Thyroid gland (tissue), 4 donors: ENCODE data around the gene PDE11A. TPM values are rescaled to one million over a fixed set of nuclear protein-coding genes. Genes with fewer than 3 reads are reported as not detected.

Experiments
- DNase-seq, 2 donors: peaks; one replicate each; pipeline ENCODE4 v3.0.0-alpha.2; 2019
- H3K27ac ChIP-seq, 3 donors: fragments of 200-600 bp; sonication (generic); 1 replicate in 2 of 3; 2 replicates in 1 of 3; pipeline ENCODE4 v1.5.1; 2016 to 2019; ENCODE audit warnings: mild to moderate bottlenecking in 1 of 3, moderate library complexity in 1 of 3
- H3K27me3 ChIP-seq: fragments of 200-600 bp; sonication (generic); one replicate; pipeline ENCODE4 v1.5.1; 2019
- H3K36me3 ChIP-seq, 2 donors: fragments of 200-600 bp; sonication (generic); one replicate each; pipeline ENCODE4 v1.5.1; 2016 to 2019
- H3K4me1 ChIP-seq, 2 donors: fragments of 200-600 bp; sonication (generic); one replicate each; pipeline ENCODE4 v1.5.1; 2017 to 2019
- H3K4me3 ChIP-seq, 3 donors: fragments of 200-600 bp; sonication (generic); replicated peaks in 1 of 3; 1 replicate in 2 of 3; 2 replicates in 1 of 3; pipeline ENCODE4 v1.5.1; 2016; ENCODE audit warnings: mild to moderate bottlenecking in 1 of 3
- H3K9me3 ChIP-seq: fragments of 200-600 bp; sonication (generic); one replicate; pipeline ENCODE4 v1.5.1; 2017
- CTCF ChIP-seq, 6 experiments: fragments of 200-600 bp in 3 of 6; fragments of 450-650 bp in 3 of 6; sonication (generic) in 3 of 6; IDR thresholded peaks; one replicate each; pipeline ENCODE4 v1.5.1; 2016 to 2019; ENCODE audit warnings: antibody characterized with exemption in 6 of 6, mild to moderate bottlenecking in 2 of 6, inconsistent platforms in 1 of 6, moderate library complexity in 1 of 6
- POLR2A ChIP-seq, 2 donors: fragments of 450-650 bp; IDR thresholded peaks; one replicate each; pipeline ENCODE4 v1.6.1; 2017; ENCODE audit warnings: antibody characterized with exemption in 2 of 2, mild to moderate bottlenecking in 2 of 2, moderate library complexity in 1 of 2
- WGBS, 2 donors: methylation state at CpG; one replicate each; pipeline ENCODE4 v1.1.5; 2017; 5-methylcytosine and 5-hydroxymethylcytosine counted together
- intact Hi-C: fragments of 100-400 bp; cut with DNase I; formaldehyde crosslinking; loops from one replicate; pipeline ENCODE4 v1.15.1; 2023
- total RNA-seq, 4 donors: library from RNA; depleted of rRNA; stranded (reverse); fragments of >200 nt; gene quantifications; one replicate each; pipeline ENCODE4 v1.2.3, GENCODE V29; 2016

Gene PDE11A
- total RNA-seq, 4 donors from 2014 or later, result 2.2 to 4.0 (median 3.0) TPM

GRCh38 chr2:177662895-177663294, 409.7 kb downstream of the PDE11A start:
- no peaks in the 10 kb centered on the region for H3K4me1 ChIP-seq
- no peak for TF ChIP-seq POLR2A (IDR thresholded peaks at IDR 0.05)
- no peaks in the 10 kb centered on the region for H3K27me3 ChIP-seq
- no peaks in the 10 kb centered on the region for H3K36me3 ChIP-seq
- no peak overlapping the region for H3K27ac ChIP-seq
- intact Hi-C loops, result no loop called here
- no peak for DNase-seq
- no peak overlapping the region for H3K4me3 ChIP-seq
- H3K9me3 ChIP-seq, result no peaks in the 10 kb centered on the region
- 72 to 77% methylated on average over 4 of the region's 4 CpGs for WGBS, 2 donors

DNA sequence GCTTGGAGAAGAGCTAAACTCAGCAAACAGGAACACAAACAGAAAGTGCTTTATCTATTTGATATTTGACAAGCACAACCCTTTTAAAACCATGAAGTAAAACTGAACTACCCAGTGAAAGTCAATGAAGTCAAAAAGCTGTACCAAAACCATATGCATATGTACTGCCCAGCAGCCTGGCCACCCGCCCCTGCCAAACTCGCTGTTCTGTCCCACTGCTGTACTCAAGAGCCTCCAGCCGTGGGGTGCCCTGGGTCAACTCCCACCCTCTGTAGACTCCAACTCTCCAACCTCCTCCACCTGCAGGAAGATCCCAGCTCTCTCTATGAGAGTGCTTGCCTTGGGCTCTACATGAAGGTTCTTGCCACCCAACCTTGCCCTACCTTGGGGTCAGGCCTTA, 411.8 kb downstream of the PDE11A start:
- WGBS, 2 donors, result 64 to 77% methylated on average over 3 of the region's 3 CpGs
- no peaks in the 10 kb centered on the region for H3K9me3 ChIP-seq
- no peak for DNase-seq
- no peak for TF ChIP-seq CTCF (IDR thresholded peaks at IDR 0.05)
- no peaks in the 10 kb centered on the region for H3K36me3 ChIP-seq
- H3K27me3 ChIP-seq, result no peaks in the 10 kb centered on the region
- intact Hi-C loops, result no loop called here
- no peak overlapping the region for H3K4me3 ChIP-seq
- H3K4me1 ChIP-seq, result no peaks in the 10 kb centered on the region
- H3K27ac ChIP-seq, result no peak overlapping the region

GRCh38 chr2:177658309-177658708, 414.3 kb downstream of the PDE11A start:
- Histone ChIP-seq H3K27ac (no peak overlapping the region), H3K36me3 (no peaks in the 10 kb centered on the region), H3K9me3 (no peaks in the 10 kb centered on the region), H3K4me1 (no peaks in the 10 kb centered on the region), H3K4me3 (no peak overlapping the region), H3K27me3 (no peaks in the 10 kb centered on the region)
- TF ChIP-seq POLR2A (IDR thresholded peaks at IDR 0.05) (no peak), CTCF (IDR thresholded peaks at IDR 0.05) (no peak)
- DNase-seq, result no peak
- intact Hi-C loops, result no loop called here

GRCh38 chr2:177651833-177652232, 420.7 kb downstream of the PDE11A start:
- intact Hi-C loops, result no loop called here
- WGBS, 2 donors, result 40 to 46% methylated on average over 7 of the region's 7 CpGs

GRCh38 chr2:177649568-177650518, 422.7 kb downstream of the PDE11A start:
- intact Hi-C loops, result no loop called here
- TF ChIP-seq CTCF (IDR thresholded peaks at IDR 0.05) (no peak), POLR2A (IDR thresholded peaks at IDR 0.05) (no peak)
- Histone ChIP-seq H3K27me3 (no peaks in the 10 kb centered on the region), H3K9me3 (no peaks in the 10 kb centered on the region), H3K36me3 (no peaks in the 10 kb centered on the region), H3K4me1 (no peaks in the 10 kb centered on the region), H3K4me3 (no peak overlapping the region), H3K27ac (no peak overlapping the region)
- 76 to 80% methylated on average over 4 of the region's 4 CpGs for WGBS, 2 donors
- no peak for DNase-seq

More at GRCh38 chr2:177651833-177652232, 420.7 kb downstream of the PDE11A start:
- Histone ChIP-seq H3K27me3 (no peaks in the 10 kb centered on the region), H3K4me3 (no peak overlapping the region), H3K27ac (no peak overlapping the region), H3K4me1 (no peaks in the 10 kb centered on the region), H3K9me3 (no peaks in the 10 kb centered on the region), H3K36me3 (no peaks in the 10 kb centered on the region)
- TF ChIP-seq CTCF (IDR thresholded peaks at IDR 0.05) (no peak), POLR2A (IDR thresholded peaks at IDR 0.05) (no peak)
- DNase-seq, result no peak
